Endothelial cell (in vitro differentiated cells): Measurements from ENCODE around the gene ARMC5. TPM values are rescaled to one million over a fixed set of nuclear protein-coding genes. Genes with fewer than 3 reads are reported as not detected.

Experiments
- DNase-seq: peaks from one replicate; pipeline ENCODE4 v3.0.0; 2021; ENCODE audit warnings: low spot score
- H3K27ac Mint-ChIP-seq: one replicate; pipeline ENCODE4 v1.8.0; 2021; ENCODE audit warnings: mixed read lengths, inconsistent platforms; ENCODE audit not compliant: unreplicated experiment
- H3K27me3 Mint-ChIP-seq: one replicate; pipeline ENCODE4 v1.8.0; 2021; ENCODE audit warnings: mild to moderate bottlenecking, moderate library complexity, mixed read lengths, inconsistent platforms; ENCODE audit not compliant: unreplicated experiment
- H3K36me3 Mint-ChIP-seq: one replicate; pipeline ENCODE4 v1.8.0; 2021; ENCODE audit warnings: mild to moderate bottlenecking, low read depth, mixed read lengths, inconsistent platforms; ENCODE audit not compliant: unreplicated experiment
- H3K4me1 Mint-ChIP-seq: one replicate; pipeline ENCODE4 v1.8.0; 2021; ENCODE audit warnings: mild to moderate bottlenecking, mixed read lengths, inconsistent platforms; ENCODE audit not compliant: unreplicated experiment
- H3K4me3 Mint-ChIP-seq: one replicate; pipeline ENCODE4 v1.8.0; 2021; ENCODE audit warnings: mild to moderate bottlenecking, mixed read lengths, inconsistent platforms; ENCODE audit not compliant: unreplicated experiment
- H3K9me3 Mint-ChIP-seq: one replicate; pipeline ENCODE4 v1.8.0; 2021; ENCODE audit warnings: mixed read lengths, inconsistent platforms; ENCODE audit not compliant: unreplicated experiment
- CTCF ChIP-seq: fragments of 200-600 bp; sonication (generic); IDR thresholded peaks from one replicate; pipeline ENCODE4 v1.5.0; 2021; ENCODE audit warnings: antibody characterized with exemption; ENCODE audit not compliant: unreplicated experiment
- total RNA-seq: library from RNA; stranded (reverse); fragmentation: NEBNext Ultra II Directional; extraction: Animal tissue kit (Norgen Biotek cat#: 25700); gene quantifications from one replicate; pipeline ENCODE4 v1.2.1, GENCODE V29; 2021; ENCODE audit not compliant: unreplicated experiment

ARMC5 gene
- total RNA-seq, 1 donor from 2014 or later = 15.9 TPM

GRCh38 chr16:31458073-31458843, 1.0 kb upstream of the ARMC5 start:
- Mint-ChIP-seq H3K9me3 (no peaks in the 10 kb centered on the region), H3K27ac (peak overlapping the region; percentile 80), H3K27me3 (peaks cover 20% of the 10 kb centered on the region), H3K36me3 (peaks cover 4% of the 10 kb centered on the region), H3K4me1 (peaks cover 25% of the 10 kb centered on the region), H3K4me3 (peak overlapping the region; percentile 94)
- peak; percentile 35 for DNase-seq
- no peak for TF ChIP-seq CTCF

- Mint-ChIP-seq H3K4me1 (peaks cover 20% of the 10 kb centered on the region), H3K4me3 (peak overlapping the region; percentile 91), H3K9me3 (no peaks in the 10 kb centered on the region), H3K27ac (peak overlapping the region; percentile 93), H3K27me3 (peaks cover 27% of the 10 kb centered on the region), H3K36me3 (peaks cover 5% of the 10 kb centered on the region)
- TF ChIP-seq CTCF = no peak
- DNase-seq = peak; percentile 100
Measured at GRCh38 chr16:31459687-31460581, 633 bp downstream of the ARMC5 start.

GRCh38 chr16:31460582-31461002, 1.3 kb downstream of the ARMC5 start:
- peaks cover 33% of the 10 kb centered on the region for H3K27me3 Mint-ChIP-seq
- H3K36me3 Mint-ChIP-seq = peaks cover 12% of the 10 kb centered on the region
- H3K4me3 Mint-ChIP-seq = peak overlapping the region; percentile 89
- H3K4me1 Mint-ChIP-seq = peaks cover 16% of the 10 kb centered on the region
- peak overlapping the region; percentile 93 for H3K27ac Mint-ChIP-seq
- peak; percentile 57 for TF ChIP-seq CTCF
- no peak for DNase-seq
- H3K9me3 Mint-ChIP-seq = no peaks in the 10 kb centered on the region

DNA sequence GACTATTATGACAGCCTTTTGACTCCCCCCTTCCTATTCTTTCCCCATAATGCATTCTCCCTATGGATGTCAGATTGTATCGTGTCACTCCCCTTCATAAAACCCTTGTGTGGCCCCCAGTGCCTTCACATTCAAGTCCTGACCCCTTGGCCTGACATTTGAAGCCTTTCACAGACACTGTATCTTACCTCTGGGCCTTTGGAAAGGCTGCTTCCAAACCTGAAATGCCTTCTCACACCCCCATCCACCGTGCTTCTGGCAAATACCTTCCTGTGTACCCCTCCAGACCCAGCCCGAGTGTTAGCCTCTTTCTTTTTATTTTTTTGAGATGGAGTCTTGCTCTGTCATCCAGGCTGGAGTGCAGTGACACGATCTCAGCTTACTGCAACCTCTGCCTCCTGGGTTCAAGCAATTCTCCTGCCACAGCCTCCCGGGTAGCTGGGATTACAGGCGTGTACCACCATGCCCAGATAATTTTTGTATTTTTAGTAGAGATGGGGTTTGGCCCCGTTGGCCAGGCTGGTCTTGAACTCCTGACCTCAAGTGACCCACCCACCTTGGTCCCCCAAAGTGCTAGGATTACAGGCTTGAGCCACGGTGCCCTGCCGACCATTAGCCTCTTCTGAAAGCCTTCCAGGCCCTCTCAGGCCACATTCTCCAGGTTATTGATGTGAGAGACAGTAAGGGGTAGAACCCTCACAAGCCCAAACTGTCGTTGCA, 2.1 kb downstream of the ARMC5 start:
- Mint-ChIP-seq H3K4me1 (peaks cover 12% of the 10 kb centered on the region), H3K36me3 (peaks cover 12% of the 10 kb centered on the region), H3K27ac (peak overlapping the region; percentile 84), H3K27me3 (peaks cover 30% of the 10 kb centered on the region), H3K4me3 (peak overlapping the region; percentile 74), H3K9me3 (no peaks in the 10 kb centered on the region)
- no peak for DNase-seq
- TF ChIP-seq CTCF = no peak
